Brain pericyte (primary cell): ENCODE data around the gene GTF2E1.
"Not testable (repeated sequence)": the region's sequence is repeated elsewhere in the genome, so short reads cannot be mapped to it uniquely, and the experiment has no call there.

Source experiments
- DNase-seq: peaks from one replicate; pipeline ENCODE4 v3.0.0-alpha.2; 2012; ENCODE audit warnings: low read depth, low spot score

Gene GTF2E1

DNA sequence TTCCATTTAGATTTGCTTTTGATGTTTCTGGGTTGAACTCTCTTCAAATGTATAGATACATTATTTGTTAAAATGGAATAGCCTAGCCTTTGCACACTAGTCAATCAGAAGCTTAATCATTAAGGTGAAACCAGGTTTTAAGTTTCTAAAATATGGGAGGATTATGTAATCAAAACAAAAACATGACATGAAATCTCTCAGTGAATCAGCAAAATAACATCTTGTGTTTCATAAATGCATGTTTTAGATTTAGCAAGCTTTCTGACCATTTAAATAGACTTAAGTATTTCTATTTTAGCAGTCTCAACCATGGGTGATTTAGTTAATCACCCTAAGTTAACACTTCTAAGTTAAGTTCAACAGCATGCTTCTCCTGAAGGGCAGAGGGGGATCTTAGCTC lies 11.3 kb downstream of the GTF2E1 start:
- no peak for DNase-seq

DNA sequence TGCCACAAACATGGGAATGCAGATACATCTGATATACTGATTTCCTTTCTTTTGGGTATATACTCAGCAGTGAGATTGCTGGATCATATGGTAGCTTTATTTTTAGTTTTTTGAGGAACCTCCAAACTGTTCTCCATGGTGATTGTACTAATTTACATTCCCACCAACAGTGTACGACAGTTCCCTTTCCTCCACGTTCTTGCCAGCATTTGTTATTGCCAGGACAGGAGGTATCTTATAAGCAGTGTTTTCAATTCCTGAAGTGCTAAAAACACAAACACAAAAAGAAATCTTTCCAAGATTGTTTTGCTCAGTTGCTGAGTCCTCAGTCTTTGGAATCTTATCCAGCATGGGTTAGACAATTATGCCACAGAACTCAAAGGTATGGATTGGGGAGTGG lies 13.5 kb downstream of the GTF2E1 start:
- no peak for DNase-seq

DNA sequence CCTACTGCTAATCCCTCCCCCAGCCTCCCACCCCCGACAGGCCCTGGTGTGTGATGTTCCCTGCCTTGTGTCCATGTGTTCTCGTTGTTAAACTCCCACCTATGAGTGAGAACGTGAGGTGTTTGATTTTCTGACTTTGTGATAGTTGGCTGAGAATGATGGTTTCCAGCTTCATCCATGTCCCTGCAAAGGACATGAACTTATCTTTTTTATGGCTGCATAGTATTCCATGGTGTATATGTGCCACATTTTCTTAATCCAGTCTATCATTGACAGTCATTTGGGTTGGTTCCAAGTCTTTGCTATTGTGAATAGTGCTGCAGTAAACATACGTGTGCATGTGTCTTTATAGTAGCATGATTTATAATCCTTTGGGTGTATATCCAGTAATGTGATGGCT lies 16.0 kb downstream of the GTF2E1 start:
- not testable (repeated sequence) for DNase-seq

DNA sequence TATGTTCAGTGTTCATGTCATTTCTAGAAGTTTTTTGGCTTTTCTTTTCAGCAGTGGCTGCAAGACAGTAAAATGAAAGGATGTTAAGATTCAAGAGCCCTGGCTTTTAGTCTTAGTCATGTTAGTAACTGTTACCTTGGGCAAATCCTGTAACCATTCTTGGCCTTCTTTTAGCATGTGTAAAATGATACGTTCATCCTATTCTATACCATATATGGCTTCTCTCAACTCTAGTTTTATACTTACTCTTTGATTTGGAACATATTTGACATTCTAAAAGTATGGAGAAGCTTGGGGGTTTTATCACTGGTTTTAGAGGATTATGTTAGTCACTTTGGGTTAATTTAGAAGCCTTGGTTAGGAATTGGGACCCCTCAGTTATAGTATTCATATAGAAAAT lies 20.1 kb downstream of the GTF2E1 start:
- DNase-seq: no peak

DNA sequence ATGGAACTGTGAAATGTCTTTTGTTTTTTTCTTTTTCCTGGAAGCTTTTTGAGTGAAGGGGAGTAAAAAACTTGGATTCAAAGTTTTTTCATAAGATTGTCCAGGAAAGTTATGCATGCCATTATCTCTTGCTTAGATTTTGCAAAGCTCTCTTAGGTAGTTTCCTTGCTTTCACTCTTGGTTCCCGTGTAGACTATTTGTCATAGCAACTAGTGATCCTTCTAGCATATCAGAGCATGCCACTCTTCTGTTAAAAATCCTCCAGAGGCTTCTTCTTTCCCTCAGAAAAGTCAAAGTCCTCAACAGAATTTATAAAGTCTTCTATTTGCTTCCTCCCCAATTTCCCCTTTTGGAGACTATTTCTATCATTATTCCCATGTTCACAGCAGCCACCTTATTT lies 21.1 kb downstream of the GTF2E1 start:
- DNase-seq: no peak

DNA sequence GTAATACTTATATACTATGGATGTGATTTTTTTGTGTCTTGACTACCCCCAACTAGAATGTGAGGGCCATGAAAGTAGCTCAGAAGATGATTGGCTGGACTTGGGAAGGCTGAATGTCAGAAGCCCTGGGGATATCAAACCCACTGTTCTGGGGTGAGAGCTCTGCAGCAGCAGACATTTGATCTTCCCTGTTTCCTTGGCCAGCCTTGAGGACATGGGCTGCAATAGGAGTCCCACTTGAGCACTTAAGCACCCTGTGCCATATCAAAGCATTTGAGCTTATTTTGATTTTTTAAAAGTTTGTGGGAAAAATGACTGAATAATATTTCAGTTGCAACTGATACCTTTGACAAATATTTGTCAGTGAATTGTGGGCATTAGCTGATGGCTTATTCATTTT lies 21.7 kb downstream of the GTF2E1 start:
- DNase-seq: no peak

DNA sequence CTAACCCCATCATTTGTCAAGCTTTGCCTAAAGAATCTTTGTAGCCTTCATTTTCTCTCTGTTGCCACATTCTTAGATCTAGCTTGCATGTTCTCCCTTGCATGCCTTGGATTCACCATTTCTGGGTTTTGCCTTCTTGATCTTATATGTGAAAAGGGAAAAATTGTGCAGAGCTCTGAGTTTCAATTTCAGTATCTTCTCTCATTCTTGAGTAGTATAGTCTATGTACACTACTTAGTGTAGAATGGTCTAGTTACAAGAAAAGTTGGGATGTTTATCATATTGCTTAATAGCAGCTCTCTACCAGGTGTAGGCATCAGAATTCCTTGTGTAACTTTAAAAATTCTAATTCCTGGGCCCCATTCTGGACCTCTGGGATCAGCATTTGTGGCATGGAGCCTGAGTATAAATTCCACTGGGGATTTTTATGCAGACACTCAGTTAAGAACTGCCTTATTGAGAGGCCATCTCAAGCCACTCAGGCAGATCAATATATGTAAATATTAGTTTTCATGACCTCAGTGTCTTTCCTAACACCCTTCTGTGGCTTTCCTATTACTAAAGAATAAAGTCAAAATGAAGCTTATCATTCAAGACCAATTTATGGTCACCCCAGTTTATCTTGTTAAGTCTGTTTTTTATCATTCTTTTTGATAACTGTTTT lies 23.4 kb downstream of the GTF2E1 start:
- no peak for DNase-seq

DNA sequence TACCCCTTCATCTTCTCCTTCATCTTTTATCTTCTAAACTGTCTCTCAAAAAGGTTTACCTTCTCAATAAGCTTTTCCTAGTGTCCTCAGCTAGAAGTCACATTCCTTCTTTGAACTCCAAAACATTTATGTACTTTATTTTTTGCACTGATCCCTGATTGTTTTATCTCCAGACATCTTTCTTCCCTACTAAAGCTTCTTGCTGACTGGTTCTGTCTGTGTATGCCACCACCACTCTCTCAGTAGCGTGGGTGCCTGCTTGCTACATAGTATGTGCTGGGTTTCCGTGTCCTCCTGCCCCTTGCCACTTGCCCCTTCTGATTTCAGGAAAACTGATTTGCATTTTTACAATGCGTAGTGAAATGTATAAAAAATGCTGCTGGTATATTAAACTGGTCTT lies 24.0 kb downstream of the GTF2E1 start:
- no peak for DNase-seq

DNA sequence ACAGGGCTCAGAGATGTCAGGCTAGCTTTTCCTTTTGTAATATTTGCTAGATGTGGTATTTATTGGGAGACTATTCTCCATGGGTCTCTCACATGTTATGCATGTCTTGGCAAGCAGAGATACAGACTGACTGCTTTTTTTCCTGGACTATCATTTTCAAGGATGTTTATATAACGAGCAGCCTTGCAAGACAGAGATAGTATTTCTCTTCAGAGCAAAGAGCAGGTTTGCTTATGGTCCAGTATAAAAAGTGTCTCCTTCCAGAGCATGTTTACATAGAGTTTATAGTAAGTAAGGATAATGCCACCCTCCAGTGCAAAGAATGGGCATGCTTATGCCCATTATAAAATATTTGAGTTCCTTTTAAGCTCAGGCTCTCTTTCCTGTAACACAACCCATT lies 24.6 kb downstream of the GTF2E1 start:
- DNase-seq: no peak

DNA sequence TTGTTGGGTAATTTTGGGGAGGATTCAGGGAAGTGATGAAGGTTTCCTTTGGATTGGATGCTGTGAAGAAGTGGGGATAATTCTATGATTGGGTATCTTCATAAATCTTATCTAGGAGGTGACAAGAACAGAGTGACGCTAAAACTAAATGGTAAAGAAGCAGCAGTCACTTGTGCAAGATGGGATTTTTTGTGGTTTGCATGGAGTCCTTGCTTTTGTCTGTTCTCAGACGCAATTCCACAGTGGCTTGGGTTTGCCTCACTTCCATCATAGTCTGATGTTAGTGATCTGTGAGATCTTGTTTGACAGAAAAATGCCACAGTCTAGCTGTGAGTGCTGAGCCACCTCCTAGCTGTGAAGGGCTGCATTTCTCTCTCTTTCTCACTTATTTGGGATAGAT lies 26.9 kb downstream of the GTF2E1 start:
- DNase-seq: no peak

DNA sequence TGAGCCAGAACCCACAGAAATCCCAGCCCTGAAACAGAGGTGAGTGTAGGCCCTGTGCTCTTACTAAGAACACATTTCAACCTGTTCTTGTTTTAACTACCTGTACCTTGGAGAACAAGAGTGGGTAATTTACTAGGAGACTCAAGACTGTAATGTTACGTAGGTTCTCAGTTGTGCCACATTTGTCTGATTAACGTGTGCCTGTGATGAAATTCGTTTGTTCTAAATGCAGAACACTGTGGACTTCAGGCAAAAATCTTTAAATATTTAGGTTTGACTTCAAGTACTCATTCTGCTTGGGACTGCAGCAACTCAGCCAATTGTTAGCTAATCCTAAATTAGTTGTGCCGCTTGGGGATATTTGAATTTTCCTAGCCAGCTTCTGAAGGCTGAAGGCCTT lies 28.3 kb downstream of the GTF2E1 start:
- DNase-seq: no peak

DNA sequence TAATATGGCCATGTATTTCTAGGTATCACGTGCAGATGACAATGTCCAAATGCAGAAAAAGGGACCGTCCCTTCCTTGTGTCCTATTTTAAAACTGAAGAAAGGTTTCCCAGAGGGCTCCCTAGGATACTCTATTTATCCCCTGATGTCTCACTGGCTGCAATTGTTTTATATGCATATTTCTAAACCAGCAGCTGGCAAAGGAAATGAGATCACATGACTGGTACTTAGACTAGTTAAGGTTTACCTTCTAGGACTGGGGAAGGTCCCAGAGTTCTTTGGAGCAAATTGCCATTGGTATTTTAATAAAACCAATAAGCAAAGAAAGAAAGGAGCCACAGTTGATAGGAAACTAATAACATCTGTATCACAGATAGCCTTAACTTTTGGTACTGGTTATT lies 29.5 kb downstream of the GTF2E1 start:
- DNase-seq: no peak

DNA sequence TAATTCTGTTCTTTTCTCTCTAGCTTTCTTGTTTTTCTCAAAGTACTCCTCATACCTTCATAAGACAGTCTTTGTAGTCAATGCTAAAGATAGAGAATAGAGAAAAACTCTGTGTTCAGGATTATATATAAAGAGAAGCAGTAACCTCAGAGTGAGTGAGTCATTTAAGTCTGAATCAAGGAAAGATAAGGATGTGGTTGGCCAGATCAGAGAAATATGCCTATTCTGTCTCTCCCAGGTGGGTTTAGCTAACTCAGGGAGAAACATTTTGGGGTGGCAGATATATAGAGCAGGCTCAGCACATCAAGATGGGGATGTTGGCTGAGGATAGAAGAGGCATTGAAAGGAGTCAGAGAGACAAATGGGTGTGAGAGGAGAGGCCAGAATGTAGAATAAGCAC lies 31.4 kb downstream of the GTF2E1 start:
- DNase-seq: no peak

DNA sequence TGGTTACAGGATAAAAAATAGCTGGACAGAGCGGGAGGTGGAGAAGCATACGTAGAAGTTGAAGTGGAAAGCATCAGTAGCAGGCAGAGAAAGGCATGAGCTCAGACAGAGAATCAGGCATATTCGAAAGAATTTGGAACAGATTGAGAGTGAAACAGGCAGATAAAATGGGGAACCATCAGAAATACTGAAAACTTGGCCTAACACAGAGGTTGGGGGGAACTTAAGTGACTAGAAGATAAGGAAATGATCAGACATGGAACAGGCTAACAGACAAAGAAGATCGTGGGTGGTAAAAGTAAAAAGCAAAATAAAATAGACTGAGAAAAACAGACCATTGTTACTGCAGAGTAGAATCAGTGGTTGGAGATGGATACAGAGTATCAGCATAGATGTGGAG lies 32.9 kb downstream of the GTF2E1 start:
- DNase-seq: no peak

DNA sequence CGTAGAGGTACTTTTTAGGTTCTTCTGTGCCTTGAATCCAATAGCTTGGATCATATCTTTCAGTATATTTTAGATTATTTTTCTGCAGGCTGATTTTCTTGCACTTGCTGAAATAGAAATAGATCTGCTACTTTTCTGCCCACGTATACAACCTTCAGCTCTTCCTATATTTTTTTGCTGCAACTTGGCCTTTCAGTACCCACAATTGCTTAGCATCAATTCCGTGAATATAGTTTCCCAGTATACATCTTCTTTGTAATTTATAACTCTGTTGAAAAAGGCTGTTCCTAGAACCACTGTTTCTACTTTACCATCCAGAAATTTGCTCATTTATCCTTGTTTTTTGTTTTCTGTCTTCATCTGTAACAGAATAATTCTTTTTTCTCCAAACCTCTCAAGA lies 36.2 kb downstream of the GTF2E1 start:
- DNase-seq: no peak

DNA sequence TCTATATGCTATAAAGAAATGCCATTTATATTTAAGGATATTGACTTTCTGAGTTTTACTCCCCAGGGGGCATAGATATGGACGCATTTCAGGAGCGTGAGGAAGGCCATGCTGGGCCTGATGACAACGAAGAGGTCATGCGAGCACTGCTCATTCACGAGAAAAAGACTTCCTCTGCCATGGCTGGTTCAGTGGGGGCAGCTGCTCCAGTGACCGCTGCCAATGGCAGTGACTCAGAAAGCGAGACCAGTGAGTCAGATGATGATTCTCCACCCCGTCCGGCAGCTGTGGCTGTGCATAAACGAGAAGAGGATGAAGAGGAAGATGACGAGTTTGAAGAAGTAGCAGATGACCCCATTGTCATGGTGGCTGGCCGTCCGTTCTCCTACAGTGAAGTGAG lies 38.4 kb downstream of the GTF2E1 start:
- peak; percentile 30 for DNase-seq

DNA sequence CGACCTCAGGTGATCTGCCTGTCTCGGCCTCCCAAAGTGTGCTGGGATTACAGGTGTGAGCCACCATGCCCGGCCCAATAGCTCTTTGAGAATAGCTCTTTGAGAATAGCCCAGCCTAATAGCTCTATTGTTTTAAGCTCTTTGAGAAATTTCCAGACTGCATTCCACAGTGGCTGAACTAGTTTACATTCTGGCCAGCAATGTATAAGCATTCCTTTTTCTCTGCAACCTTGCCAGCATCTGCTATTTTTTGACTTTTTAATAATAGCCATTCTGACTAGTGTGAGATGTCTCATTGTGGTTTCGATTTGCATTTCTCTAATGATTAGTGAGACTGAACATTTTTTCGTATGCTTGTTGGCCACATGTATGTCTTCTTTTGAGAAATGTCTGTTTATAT lies 43.3 kb downstream of the GTF2E1 start:
- not testable (repeated sequence) for DNase-seq

DNA sequence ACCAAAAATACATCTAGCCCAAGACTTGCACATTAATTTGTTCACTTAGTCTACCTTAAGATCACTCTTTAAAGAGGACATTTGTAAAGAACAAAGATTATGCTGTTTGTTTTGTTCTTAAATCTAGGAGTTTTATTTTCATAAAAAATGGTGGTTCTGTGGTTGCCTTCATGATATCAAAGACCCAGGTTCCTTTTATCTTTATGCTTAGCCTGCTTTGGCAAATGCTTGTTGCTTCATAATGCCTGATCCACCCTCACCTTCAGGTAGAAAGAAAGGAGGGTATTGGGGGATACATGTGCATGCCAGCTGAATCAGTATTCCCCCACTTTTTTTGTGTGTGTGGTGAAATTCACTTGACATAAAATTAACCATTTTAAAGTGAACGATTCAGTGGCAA lies 48.5 kb downstream of the GTF2E1 start:
- DNase-seq: no peak

DNA sequence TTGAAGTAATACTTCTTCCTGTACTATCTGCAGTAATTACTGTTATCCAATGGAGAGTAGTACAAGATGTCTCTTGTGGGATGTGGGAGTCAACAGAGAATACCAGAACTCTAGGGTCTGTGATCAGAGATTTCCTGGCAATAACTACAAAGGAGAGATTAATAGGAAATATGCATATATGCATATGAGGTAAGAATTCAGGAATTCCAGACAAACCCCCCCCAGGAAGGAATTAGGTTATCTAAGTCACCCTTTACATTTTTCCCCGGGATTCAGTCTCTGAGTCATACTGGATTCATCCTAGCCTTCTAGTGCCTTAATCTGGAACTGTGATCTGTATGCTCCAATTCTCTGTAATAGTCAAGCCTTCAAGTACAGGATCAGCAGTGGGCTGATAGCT lies 49.4 kb downstream of the GTF2E1 start:
- DNase-seq: no peak

DNA sequence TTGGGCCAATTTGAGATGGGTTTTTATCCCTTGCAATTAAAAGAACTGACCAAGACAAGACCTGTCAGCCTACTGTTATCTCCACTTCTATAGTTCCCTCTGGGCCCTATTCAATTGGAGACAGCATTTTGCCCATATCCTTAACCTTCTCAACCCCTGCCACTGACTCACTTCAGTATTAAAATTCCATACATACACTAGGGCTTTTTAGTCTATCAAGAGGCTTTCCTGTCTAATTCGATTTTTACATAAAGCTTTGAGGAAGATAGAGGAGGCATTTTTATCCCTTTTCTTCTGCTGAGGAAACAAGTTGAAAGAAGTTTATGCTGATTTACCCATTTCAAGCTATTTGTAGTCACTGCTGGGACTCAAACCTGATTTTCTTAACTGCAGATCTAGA lies 51.1 kb downstream of the GTF2E1 start:
- no peak for DNase-seq

DNA sequence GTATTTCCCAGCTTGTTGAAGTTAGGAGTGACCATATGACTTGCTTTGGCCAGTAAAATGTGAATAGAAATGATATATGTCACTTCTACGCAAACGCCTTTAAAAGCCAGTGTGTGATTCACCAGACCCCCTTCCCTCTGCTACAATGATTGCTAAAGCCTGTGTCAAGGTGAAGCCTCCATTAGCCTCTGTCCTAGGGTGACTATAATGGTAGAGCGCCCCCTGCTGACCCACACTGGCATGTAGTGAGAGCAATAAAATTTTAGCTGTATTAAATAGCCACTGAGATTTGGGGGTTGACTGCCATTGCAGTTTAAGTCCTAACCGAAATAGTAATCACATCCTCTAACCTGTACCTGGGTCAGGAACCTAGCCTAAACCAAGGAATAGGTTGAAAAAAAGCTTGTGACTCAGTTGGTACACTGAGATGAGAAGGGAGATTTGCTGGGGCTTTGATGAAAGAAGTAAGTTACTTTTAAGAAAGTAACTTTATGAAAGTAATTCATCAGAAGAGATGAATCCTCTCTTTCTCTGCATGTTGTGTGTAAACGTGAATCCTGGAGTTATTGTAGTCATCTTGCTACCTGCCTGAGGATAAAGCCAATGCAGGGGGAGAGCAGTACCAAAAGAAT lies 52.6 kb downstream of the GTF2E1 start:
- peak; percentile 39 for DNase-seq

DNA sequence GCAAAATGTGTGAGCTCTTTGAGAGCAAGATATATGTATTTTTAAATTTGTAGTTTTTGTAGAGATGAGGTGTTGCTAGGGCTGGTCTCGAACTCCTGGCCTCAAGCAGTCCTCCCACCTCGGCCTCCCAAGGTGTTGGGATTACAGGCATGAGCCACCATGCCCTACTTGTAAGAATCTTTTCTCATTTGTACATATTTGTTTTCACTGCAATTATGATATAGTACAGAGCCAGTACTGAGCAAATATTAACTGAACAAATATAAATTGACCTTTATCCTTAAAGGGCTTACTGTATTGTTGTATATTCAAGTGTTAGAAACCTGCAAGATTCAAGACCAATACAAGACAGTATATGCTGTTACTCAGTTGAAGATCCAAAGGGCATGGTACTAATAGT lies 53.4 kb downstream of the GTF2E1 start:
- no peak for DNase-seq

DNA sequence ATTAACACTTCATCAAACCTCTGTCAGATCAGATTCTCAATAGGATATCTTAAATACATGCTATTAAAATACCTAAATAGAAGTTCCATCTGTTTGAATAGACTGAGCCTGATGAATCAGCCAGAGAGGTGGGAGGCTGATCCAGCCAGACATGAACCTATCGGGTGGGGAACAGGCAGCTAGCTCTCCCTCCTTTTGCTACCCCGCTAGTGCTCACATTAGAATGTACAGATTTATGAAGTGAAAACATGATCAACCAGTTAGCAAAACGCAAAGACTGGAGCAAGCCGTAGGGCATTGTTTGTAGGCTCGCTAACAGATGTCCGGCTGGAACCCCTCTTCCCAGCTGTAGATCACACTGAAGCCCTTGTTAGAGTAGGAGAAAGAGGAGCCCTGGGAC lies 54.4 kb downstream of the GTF2E1 start:
- DNase-seq: no peak

DNA sequence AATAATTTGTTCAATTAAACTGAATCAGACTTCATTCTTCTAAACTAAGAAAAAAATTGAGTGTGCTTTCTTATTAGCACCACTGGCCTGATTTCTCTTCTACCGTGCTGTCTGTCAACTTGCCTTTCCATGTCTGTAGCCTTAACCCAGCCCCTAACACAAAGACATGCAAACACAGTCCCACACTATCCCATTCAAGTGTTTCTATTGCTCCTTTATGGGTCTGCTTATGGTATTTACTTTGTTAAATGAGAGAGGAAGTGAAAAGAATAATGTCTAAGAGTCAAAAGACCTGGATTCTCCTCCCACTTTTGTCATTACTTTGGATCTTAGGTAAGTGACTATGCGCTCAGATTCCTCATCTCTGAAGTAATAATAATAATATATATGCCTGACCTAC lies 55.3 kb downstream of the GTF2E1 start:
- no peak for DNase-seq
